H1 (cell line): ENCODE data around the gene DENND1A. TPM values are rescaled to one million over a fixed set of nuclear protein-coding genes. Genes with fewer than 3 reads are reported as not detected.

ENCODE experiments used
- CTCF ChIA-PET: fragments of 300-600 bp; sonication (Branson Sonifier 250); formaldehyde crosslinking; loops from one replicate; lab custom pipeline; 2021; ENCODE audit not compliant: partially characterized antibody; lab: Charles Lee
- POLR2A ChIA-PET: fragments of 300-600 bp; sonication (Branson Sonifier 250); formaldehyde crosslinking; loops from one replicate; lab custom pipeline; 2021; ENCODE audit warnings: inconsistent platforms; ENCODE audit not compliant: partially characterized antibody; lab: Charles Lee
- DNase-seq, 2 experiments: peaks; one replicate each; pipeline versions ENCODE4 v3.0.0 to v3.0.0-alpha.2; 2010 to 2022; ENCODE audit warnings: low spot score in 2 of 2, low read depth in 1 of 2, mixed read lengths in 1 of 2
- FAIRE-seq: peaks from 2 replicates; lab custom pipeline; 2011; peaks lifted over from hg19 to GRCh38; lab: Jason Lieb, UNC
- H2AFZ ChIP-seq: 2 replicates; pipeline ENCODE4 v1.8.1; 2012; ENCODE audit warnings: low read length, inconsistent platforms
- H2AK5ac ChIP-seq: 2 replicates; pipeline ENCODE4 v1.6.1; 2013; ENCODE audit warnings: low read depth, low read length
- H2BK120ac ChIP-seq: replicated peaks from 2 replicates; pipeline ENCODE3; 2013; ENCODE audit warnings: low read depth, low read length, inconsistent platforms
- H2BK12ac ChIP-seq: 2 replicates; pipeline ENCODE4 v1.6.1; 2013; ENCODE audit warnings: low read depth, low read length
- H2BK15ac ChIP-seq: 2 replicates; pipeline ENCODE4 v1.6.1; 2013; ENCODE audit warnings: low read length
- H2BK20ac ChIP-seq: 2 replicates; pipeline ENCODE4 v1.6.1; 2013; ENCODE audit warnings: low read length
- H2BK5ac ChIP-seq: 2 replicates; pipeline ENCODE4 v1.6.1; 2013; ENCODE audit warnings: low read depth, low read length
- H3K14ac ChIP-seq: 2 replicates; pipeline ENCODE4 v1.6.1; 2013; ENCODE audit warnings: inconsistent platforms; ENCODE audit not compliant: insufficient read length
- H3K18ac ChIP-seq: 2 replicates; pipeline ENCODE4 v1.6.1; 2013; ENCODE audit warnings: low read length; ENCODE audit errors: extremely low read depth
- H3K23ac ChIP-seq: 2 replicates; pipeline ENCODE4 v1.6.1; 2013; ENCODE audit warnings: inconsistent platforms; ENCODE audit not compliant: insufficient read length
- H3K23me2 ChIP-seq: 2 replicates; pipeline ENCODE4 v1.6.1; 2013; ENCODE audit warnings: low read depth, low read length
- H3K27ac ChIP-seq: 2 replicates; pipeline ENCODE4 v1.6.1; 2011; ENCODE audit warnings: low read depth, low read length, inconsistent platforms
- H3K27me3 ChIP-seq, 4 experiments: replicated peaks in 1 of 4; 1 replicate in 1 of 4; 2 replicates in 3 of 4; pipeline versions ENCODE4 v1.6.1 to v1.8.1; 2011 to 2013; ENCODE audit warnings: low read length in 3 of 4, mild to moderate bottlenecking in 3 of 4, inconsistent platforms in 2 of 4, mixed read lengths in 2 of 4, moderate library complexity in 1 of 4; ENCODE audit not compliant: control insufficient read depth in 3 of 4, insufficient read depth in 3 of 4; ENCODE audit errors: extremely low read depth in 1 of 4
- H3K36me3 ChIP-seq, 4 experiments: 2 replicates each; pipeline versions ENCODE4 v1.6.1 to v1.8.1; 2011 to 2013; ENCODE audit warnings: mild to moderate bottlenecking in 4 of 4, low read length in 3 of 4, moderate library complexity in 2 of 4, control low read depth in 1 of 4, inconsistent platforms in 1 of 4; ENCODE audit not compliant: insufficient read depth in 4 of 4, control insufficient read depth in 2 of 4
- H3K4ac ChIP-seq: replicated peaks from 2 replicates; pipeline ENCODE3; 2013; ENCODE audit warnings: low read length, low read depth, mixed read lengths, inconsistent platforms; ENCODE audit not compliant: insufficient read length
- H3K4me1 ChIP-seq, 4 experiments: replicated peaks in 1 of 4; 1 replicate in 1 of 4; 2 replicates in 3 of 4; pipeline versions ENCODE4 v1.6.1 to v1.8.1; 2011 to 2013; ENCODE audit warnings: low read length in 3 of 4, inconsistent platforms in 2 of 4, mixed read lengths in 1 of 4; ENCODE audit not compliant: insufficient read depth in 4 of 4, control insufficient read depth in 3 of 4
- H3K4me2 ChIP-seq, 2 experiments: 2 replicates each; pipeline versions ENCODE4 v1.6.1 to v1.8.1; 2011 to 2013; ENCODE audit warnings: low read depth in 2 of 2, low read length in 2 of 2, control low read depth in 1 of 2, inconsistent platforms in 1 of 2, mild to moderate bottlenecking in 1 of 2; ENCODE audit not compliant: insufficient read depth in 1 of 2
- H3K4me3 ChIP-seq, 4 experiments: fragments of 200-600, 300-600 bp in 1 of 4; sonication (generic), shearing (Covaris generic), sonication (Bioruptor Twin) in 1 of 4; 2 replicates each; pipeline versions ENCODE4 v1.5.1 to v1.8.1; 2011 to 2016; ENCODE audit warnings: low read length in 4 of 4, low read depth in 3 of 4, control low read depth in 2 of 4, inconsistent platforms in 2 of 4, mild to moderate bottlenecking in 2 of 4, mixed read lengths in 1 of 4, moderate library complexity in 1 of 4; ENCODE audit not compliant: insufficient read depth in 2 of 4; ENCODE audit errors: extremely low read depth in 1 of 4
- H3K56ac ChIP-seq: replicated peaks from 2 replicates; pipeline ENCODE3; 2013; ENCODE audit warnings: low read depth, mild to moderate bottlenecking, mixed read lengths, low read length, inconsistent platforms; ENCODE audit not compliant: insufficient read length
- H3K79me1 ChIP-seq: 2 replicates; pipeline ENCODE4 v1.6.1; 2013; ENCODE audit warnings: low read depth, low read length, control low read depth
- H3K79me2 ChIP-seq, 2 experiments: 2 replicates each; pipeline versions ENCODE4 v1.6.1 to v1.8.1; 2012 to 2013; ENCODE audit warnings: low read length in 2 of 2, mild to moderate bottlenecking in 2 of 2, inconsistent platforms in 1 of 2; ENCODE audit not compliant: insufficient read depth in 2 of 2, control insufficient read depth in 1 of 2
- H3K9ac ChIP-seq, 4 experiments: replicated peaks in 1 of 4; 1 replicate in 1 of 4; 2 replicates in 3 of 4; pipeline versions ENCODE4 v1.6.1 to v1.8.1; 2011 to 2013; ENCODE audit warnings: low read depth in 3 of 4, low read length in 3 of 4, control low read depth in 2 of 4, mild to moderate bottlenecking in 2 of 4, moderate library complexity in 2 of 4, inconsistent platforms in 1 of 4; ENCODE audit errors: extremely low read depth in 1 of 4
- H3K9me3 ChIP-seq, 2 experiments: 2 replicates each; pipeline versions ENCODE4 v1.6.1 to v1.8.1; 2012 to 2013; ENCODE audit warnings: mild to moderate bottlenecking in 2 of 2, moderate library complexity in 2 of 2, control low read depth in 1 of 2, inconsistent platforms in 1 of 2, low read depth in 1 of 2, low read length in 1 of 2, mixed read lengths in 1 of 2; ENCODE audit not compliant: insufficient read depth in 2 of 2
- H4K20me1 ChIP-seq, 2 experiments: replicated peaks in 1 of 2; 2 replicates each; pipeline versions ENCODE3 to v1.8.1; 2011 to 2013; ENCODE audit warnings: inconsistent platforms in 2 of 2, low read length in 2 of 2, mild to moderate bottlenecking in 1 of 2; ENCODE audit not compliant: insufficient read depth in 2 of 2, control insufficient read depth in 1 of 2
- H4K5ac ChIP-seq: 2 replicates; pipeline ENCODE4 v1.6.1; 2013; ENCODE audit warnings: low read length, low read depth, mixed read lengths, inconsistent platforms; ENCODE audit not compliant: insufficient read length
- H4K8ac ChIP-seq: 2 replicates; pipeline ENCODE4 v1.8.0; 2013; ENCODE audit warnings: mild to moderate bottlenecking, moderate library complexity, low read length, inconsistent platforms; ENCODE audit not compliant: insufficient read depth; ENCODE audit errors: extremely low read depth
- H4K91ac ChIP-seq: replicated peaks from 2 replicates; pipeline ENCODE3; 2013; ENCODE audit warnings: low read length, mixed read lengths, inconsistent platforms; ENCODE audit not compliant: insufficient read length
- WGBS, 2 experiments: shearing (Covaris generic) in 1 of 2; methylation state at CpG; one replicate each; pipeline versions ENCODE4 v1.1.6 to v1.1.7; 2013 to 2015; ENCODE audit warnings: low lambda C conversion rate in 2 of 2, mixed read lengths in 2 of 2, inconsistent platforms in 1 of 2, low coverage in 1 of 2, missing lambda C conversion rate in 1 of 2; ENCODE audit not compliant: insufficient replicate concordance in 2 of 2, insufficient coverage in 1 of 2, insufficient read length in 1 of 2; ENCODE audit errors: extremely low coverage in 1 of 2, missing lambda C conversion rate in 1 of 2; 5-methylcytosine and 5-hydroxymethylcytosine counted together
- polyA plus RNA-seq, 7 experiments: library from polyadenylated mRNA; depleted of rRNA in 3 of 7; stranded (reverse) in 5 of 7; unstranded in 2 of 7; fragments of >200 nt in 5 of 7; fragments of 200-250 nt in 2 of 7; gene quantifications; 1 replicate in 5 of 7; 2 replicates in 1 of 7; 4 replicates in 1 of 7; pipeline versions ENCODE4 v1.2.1 to v1.2.3, GENCODE V29; 2011 to 2013; ENCODE audit warnings: missing spikeins in 2 of 7, mixed read lengths in 2 of 7
- total RNA-seq: library from RNA; stranded (reverse); fragmentation: NEBNext Ultra II Directional; extraction: Animal tissue kit (Norgen Biotek cat#: 25700); gene quantifications from 2 replicates; pipeline ENCODE4 v1.2.1, GENCODE V29; 2021
- TF ChIP-seq, protein P1 (sequence below): fragments of 300-600 bp; sonication (generic); IDR thresholded peaks from 2 replicates; pipeline ENCODE4 v1.7.1; 2012; ENCODE audit warnings: low read length, moderate library complexity, mild to moderate bottlenecking, inconsistent platforms; ENCODE audit not compliant: insufficient replicate concordance

The DENND1A gene
- total and polyA plus RNA-seq, 2 of the 8 experiments (the other 6 are each of a cell fraction or from before 2014, with no cell fraction given) = 24.1 to 26.4 TPM

DNA sequence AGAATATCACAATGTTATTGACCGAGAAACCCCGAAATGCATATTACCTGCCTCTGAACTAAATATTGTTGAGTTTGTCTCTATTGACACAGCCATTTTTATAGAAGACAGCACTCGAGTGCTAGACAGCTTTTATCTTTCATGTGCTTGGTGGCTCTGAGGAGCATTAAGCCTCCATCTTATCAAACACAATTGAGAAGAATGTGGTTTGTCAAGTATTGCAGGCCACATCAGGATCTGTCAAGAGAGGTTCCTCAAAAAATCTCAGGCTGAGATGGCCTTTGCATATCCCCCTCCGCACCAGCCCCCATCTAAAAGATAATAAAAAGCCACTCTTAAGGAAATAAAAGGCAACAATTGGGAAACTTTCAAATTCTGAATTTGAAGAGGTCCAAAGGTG lies 284.8 kb downstream of the DENND1A start:
- Histone ChIP-seq H2AK5ac (no peak overlapping the region), H3K4ac (no peak overlapping the region), H3K27me3 (no peaks in the 10 kb centered on the region), H2BK12ac (no peak overlapping the region), H4K91ac (no peak overlapping the region), H3K27ac (no peak overlapping the region), H4K5ac (no peak overlapping the region), H3K23me2 (no peaks in the 10 kb centered on the region), H3K4me2 (no peak overlapping the region), H3K23ac (no peak overlapping the region), H3K4me1 (no peaks in the 10 kb centered on the region), H2BK15ac (no peak overlapping the region), H3K9ac (no peak overlapping the region), H4K8ac (no peak overlapping the region), H3K18ac (no peak overlapping the region), H2BK5ac (no peak overlapping the region), H3K79me2 (no peaks in the 10 kb centered on the region), H3K14ac (no peak overlapping the region), H3K4me3 (no peak overlapping the region), H2BK20ac (no peak overlapping the region), H3K56ac (no peak overlapping the region), H3K79me1 (no peaks in the 10 kb centered on the region), H3K36me3 (no peaks in the 10 kb centered on the region; a peak in 1 of 8 replicates), H4K20me1 (no peaks in the 10 kb centered on the region), H3K9me3 (no peaks in the 10 kb centered on the region), H2BK120ac (no peak overlapping the region), H2AFZ (no peak overlapping the region)
- no peak for FAIRE-seq
- WGBS, 2 experiments = 87% methylated on average over 4 of the region's 4 CpGs; no CpG with 5 or more reads in 1 of the 2 experiments
- no peak for DNase-seq
- CTCF ChIA-PET = no interaction called here
- POLR2A ChIA-PET = no interaction called here
- TF ChIP-seq, protein P1, sequence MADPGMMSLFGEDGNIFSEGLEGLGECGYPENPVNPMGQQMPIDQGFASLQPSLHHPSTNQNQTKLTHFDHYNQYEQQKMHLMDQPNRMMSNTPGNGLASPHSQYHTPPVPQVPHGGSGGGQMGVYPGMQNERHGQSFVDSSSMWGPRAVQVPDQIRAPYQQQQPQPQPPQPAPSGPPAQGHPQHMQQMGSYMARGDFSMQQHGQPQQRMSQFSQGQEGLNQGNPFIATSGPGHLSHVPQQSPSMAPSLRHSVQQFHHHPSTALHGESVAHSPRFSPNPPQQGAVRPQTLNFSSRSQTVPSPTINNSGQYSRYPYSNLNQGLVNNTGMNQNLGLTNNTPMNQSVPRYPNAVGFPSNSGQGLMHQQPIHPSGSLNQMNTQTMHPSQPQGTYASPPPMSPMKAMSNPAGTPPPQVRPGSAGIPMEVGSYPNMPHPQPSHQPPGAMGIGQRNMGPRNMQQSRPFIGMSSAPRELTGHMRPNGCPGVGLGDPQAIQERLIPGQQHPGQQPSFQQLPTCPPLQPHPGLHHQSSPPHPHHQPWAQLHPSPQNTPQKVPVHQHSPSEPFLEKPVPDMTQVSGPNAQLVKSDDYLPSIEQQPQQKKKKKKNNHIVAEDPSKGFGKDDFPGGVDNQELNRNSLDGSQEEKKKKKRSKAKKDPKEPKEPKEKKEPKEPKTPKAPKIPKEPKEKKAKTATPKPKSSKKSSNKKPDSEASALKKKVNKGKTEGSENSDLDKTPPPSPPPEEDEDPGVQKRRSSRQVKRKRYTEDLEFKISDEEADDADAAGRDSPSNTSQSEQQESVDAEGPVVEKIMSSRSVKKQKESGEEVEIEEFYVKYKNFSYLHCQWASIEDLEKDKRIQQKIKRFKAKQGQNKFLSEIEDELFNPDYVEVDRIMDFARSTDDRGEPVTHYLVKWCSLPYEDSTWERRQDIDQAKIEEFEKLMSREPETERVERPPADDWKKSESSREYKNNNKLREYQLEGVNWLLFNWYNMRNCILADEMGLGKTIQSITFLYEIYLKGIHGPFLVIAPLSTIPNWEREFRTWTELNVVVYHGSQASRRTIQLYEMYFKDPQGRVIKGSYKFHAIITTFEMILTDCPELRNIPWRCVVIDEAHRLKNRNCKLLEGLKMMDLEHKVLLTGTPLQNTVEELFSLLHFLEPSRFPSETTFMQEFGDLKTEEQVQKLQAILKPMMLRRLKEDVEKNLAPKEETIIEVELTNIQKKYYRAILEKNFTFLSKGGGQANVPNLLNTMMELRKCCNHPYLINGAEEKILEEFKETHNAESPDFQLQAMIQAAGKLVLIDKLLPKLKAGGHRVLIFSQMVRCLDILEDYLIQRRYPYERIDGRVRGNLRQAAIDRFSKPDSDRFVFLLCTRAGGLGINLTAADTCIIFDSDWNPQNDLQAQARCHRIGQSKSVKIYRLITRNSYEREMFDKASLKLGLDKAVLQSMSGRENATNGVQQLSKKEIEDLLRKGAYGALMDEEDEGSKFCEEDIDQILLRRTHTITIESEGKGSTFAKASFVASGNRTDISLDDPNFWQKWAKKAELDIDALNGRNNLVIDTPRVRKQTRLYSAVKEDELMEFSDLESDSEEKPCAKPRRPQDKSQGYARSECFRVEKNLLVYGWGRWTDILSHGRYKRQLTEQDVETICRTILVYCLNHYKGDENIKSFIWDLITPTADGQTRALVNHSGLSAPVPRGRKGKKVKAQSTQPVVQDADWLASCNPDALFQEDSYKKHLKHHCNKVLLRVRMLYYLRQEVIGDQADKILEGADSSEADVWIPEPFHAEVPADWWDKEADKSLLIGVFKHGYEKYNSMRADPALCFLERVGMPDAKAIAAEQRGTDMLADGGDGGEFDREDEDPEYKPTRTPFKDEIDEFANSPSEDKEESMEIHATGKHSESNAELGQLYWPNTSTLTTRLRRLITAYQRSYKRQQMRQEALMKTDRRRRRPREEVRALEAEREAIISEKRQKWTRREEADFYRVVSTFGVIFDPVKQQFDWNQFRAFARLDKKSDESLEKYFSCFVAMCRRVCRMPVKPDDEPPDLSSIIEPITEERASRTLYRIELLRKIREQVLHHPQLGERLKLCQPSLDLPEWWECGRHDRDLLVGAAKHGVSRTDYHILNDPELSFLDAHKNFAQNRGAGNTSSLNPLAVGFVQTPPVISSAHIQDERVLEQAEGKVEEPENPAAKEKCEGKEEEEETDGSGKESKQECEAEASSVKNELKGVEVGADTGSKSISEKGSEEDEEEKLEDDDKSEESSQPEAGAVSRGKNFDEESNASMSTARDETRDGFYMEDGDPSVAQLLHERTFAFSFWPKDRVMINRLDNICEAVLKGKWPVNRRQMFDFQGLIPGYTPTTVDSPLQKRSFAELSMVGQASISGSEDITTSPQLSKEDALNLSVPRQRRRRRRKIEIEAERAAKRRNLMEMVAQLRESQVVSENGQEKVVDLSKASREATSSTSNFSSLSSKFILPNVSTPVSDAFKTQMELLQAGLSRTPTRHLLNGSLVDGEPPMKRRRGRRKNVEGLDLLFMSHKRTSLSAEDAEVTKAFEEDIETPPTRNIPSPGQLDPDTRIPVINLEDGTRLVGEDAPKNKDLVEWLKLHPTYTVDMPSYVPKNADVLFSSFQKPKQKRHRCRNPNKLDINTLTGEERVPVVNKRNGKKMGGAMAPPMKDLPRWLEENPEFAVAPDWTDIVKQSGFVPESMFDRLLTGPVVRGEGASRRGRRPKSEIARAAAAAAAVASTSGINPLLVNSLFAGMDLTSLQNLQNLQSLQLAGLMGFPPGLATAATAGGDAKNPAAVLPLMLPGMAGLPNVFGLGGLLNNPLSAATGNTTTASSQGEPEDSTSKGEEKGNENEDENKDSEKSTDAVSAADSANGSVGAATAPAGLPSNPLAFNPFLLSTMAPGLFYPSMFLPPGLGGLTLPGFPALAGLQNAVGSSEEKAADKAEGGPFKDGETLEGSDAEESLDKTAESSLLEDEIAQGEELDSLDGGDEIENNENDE = no peak
